NCI-H1105 (cell line): ENCODE results near the gene DPP6.

Source experiments
- DNase-seq: peaks from one replicate; lab custom pipeline; 2025; lab: John Stamatoyannopoulos, UW

DPP6 gene

GRCh38 chr7:154699417-154699816 lies 647.2 kb downstream of the DPP6 start:
- DNase-seq = no peak

DNA sequence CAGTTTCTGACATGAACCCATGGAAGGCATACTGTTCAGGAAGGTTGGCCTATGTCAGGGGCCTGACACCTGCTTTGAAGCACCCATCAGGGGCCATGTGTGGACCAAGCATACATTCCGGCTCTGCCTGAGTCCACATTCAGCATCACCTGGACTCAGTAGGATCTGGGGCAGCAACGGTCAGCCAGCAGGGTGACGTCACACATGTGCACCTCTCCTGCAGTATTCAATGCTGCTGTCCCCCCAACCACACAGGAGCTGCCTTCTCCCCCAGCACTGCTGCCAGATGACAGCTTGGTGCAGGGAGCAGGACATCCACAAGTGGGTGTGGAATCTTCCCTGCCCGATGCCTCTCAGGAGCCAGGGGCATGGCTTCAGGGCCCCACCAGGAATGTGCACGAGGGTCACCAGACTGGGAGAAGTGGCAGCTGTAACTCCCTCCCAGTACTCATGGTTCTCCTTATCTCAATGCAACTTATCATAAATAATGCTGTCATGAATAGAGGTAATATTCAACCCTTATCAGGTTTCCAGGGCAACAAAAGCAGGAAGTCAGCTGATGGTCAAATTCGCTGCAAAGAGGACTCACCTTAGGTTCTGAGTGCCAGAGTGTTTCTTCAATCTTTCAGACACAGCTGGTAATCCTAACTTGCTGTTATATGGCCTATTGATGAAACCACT lies 657.8 kb downstream of the DPP6 start:
- no peak for DNase-seq

GRCh38 chr7:154720016-154720415 lies 667.8 kb downstream of the DPP6 start:
- peak; percentile 81 for DNase-seq

DNA sequence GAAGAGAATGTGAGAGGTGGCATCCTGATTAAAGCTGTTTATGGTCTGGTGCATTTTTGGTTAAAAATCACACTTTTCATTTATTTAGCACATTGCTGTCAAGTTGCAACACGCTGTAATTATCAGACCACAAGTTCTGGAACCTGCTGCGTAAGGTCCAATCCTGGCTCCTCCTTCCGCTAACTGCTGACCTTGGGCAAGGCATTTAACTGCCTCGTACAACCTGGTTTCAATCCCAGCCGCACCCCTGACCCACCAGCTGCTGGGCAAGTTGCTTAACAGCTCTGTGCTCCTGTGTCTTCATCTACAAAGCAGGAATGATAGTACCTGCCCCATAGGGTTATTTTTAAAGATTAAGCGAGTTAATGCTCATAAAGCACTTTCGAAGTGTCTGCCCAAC lies 668.9 kb downstream of the DPP6 start:
- no peak for DNase-seq

GRCh38 chr7:154726368-154726767 lies 674.2 kb downstream of the DPP6 start:
- no peak for DNase-seq

DNA sequence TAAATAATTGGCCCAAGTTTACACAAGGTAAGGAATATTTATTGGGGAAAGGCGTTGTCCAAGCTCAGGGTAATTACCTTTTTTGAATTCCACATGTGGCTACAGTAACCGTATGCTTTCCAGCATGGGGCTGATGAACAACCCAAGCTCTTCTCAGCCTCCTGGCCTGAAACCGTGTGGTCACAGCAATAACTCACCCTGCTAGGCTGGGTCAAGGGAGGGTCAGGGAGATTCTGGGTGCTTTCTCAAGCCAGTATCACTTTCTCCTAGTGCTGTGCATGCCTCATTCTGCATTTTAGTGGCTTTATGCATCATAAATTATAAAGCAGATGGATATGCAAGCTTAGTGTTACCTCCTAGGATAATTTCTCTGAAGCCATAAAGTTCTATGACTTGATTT lies 676.9 kb downstream of the DPP6 start:
- no peak for DNase-seq

GRCh38 chr7:154735766-154736165 lies 683.6 kb downstream of the DPP6 start:
- DNase-seq = no peak

- no peak for DNase-seq
These were observed 684.2 kb downstream of the DPP6 start for GRCh38 chr7:154736389-154736788.

GRCh38 chr7:154738216-154738615 lies 686.0 kb downstream of the DPP6 start:
- no peak for DNase-seq

DNA sequence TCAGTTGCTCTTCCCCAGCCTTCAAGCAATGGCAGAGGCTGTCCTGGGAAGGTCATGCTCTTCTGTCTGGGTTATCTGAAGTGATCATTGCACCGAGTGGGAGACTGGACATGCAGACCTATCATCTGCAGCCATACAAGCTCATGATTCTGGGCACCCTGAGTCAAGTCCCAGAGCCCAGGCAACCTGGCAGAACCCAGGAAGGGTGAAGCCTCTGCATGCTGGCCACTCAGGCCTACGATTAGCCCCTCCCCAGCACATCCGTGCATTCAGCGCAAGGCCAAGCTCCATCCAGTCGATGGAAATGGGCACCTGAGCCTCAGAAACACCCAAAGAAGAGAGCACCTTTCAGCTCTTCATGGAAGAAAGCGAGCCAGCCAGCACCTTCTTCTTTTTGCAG lies 688.9 kb downstream of the DPP6 start:
- DNase-seq = no peak

DNA sequence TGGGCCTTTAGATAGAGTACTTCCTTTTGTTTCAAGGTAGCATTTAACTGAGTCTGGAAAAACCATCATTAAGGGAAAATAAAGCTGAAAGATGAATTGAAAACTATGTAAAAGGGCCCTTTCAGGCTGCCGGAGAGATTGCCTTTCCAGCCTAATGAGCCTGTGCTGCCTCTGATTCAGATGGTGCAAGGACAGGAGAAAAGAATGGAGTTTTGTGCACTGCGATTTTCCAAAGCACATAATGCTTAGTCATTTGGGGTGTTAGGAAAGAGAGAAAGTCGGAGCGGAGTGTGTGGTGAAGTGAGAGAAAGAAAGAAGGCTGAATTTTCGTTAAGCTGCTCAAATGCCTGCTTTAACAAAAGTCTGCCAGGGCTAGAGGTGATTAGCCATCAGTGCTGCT lies 691.0 kb downstream of the DPP6 start:
- no peak for DNase-seq

GRCh38 chr7:154744256-154744860 lies 692.2 kb downstream of the DPP6 start:
- peak; percentile 30 for DNase-seq

DNA sequence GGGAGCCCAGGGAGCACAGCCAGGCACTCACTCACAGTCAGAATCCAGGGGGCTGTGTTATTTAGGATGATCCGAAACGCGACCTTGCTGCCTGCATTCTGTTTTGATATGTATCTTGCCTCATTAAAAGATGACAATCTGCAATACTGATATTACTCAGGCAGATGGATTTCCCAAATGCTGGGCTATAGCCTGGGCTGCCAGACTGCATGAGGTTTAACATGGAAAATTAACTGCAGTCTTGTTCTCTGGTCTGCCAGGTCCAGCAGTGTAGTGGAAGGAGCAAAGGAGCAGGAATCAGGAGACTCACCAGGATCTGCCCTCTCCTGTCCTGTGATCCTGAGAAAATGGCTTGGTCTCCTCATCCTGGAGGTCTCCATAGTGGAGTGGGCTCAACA lies 692.7 kb downstream of the DPP6 start:
- DNase-seq = no peak

GRCh38 chr7:154746571-154747360 lies 694.6 kb downstream of the DPP6 start:
- no peak for DNase-seq

- no peak for DNase-seq
These were observed 696.0 kb downstream of the DPP6 start for GRCh38 chr7:154748089-154748786.

DNA sequence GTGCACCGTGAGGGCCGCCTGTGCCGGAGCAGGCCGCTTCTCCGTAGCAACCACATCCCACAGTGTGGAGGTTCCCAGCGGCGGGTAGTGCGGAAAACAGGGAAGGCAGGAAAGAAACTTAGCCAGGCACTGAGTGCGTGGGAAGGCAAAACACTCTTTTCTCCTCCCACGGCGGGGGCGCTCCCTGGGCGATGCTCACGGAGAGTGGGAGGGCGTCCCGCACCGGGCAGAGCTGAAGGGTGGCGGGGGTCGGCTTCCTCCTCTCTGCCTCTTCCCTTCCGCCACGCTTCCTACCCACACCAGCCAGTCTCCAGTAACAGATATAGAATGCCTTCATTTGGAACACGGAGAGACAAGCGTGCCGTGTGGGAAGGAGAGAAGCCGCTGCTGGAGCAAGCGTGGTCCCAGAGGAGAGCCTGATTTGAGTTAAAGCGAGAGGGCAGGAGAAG lies 698.2 kb downstream of the DPP6 start:
- no peak for DNase-seq

- no peak for DNase-seq
These were observed 701.0 kb downstream of the DPP6 start for GRCh38 chr7:154753226-154753625.

GRCh38 chr7:154757756-154758155 lies 705.6 kb downstream of the DPP6 start:
- no peak for DNase-seq

DNA sequence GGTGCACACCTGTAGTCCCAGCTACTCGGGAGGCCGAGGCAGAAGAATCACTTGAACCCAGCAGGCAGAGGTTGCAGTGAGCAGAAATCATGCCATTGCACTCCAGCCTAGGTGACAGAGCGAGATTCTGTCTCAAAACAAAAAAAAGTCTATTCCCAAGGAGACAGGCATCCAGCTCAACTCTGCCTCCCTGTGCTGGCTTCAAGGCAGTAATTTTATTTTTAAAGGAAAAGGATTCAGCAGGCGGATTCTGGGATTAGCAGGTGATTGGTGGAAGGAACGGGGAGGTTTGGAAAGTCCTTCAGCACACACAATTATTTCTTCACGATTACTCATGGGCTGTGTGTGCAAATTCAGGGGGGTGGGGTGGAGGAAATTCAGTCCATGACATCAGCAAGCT lies 707.8 kb downstream of the DPP6 start:
- DNase-seq = no peak

- no peak for DNase-seq
These were observed 712.9 kb downstream of the DPP6 start for GRCh38 chr7:154765118-154765517.

DNA sequence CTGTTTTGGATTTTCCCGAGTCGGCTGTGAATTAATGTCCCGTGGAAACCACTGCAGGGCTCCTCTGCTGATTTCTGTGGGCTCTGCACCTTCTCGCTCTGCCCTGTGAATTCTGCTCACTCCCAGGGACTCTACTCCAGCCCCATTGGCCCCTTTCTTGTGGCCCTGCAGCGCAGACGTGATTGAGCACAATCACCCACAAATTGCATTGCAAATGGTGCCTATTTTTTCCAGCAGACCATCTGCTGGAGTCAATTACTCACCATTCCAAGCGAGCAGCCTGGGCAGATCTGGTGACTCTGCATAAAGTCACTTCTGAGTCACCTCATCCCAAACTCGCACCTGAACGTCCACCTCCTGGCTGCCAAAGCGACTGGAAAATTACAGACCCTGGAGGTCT lies 714.9 kb downstream of the DPP6 start:
- DNase-seq = no peak

DNA sequence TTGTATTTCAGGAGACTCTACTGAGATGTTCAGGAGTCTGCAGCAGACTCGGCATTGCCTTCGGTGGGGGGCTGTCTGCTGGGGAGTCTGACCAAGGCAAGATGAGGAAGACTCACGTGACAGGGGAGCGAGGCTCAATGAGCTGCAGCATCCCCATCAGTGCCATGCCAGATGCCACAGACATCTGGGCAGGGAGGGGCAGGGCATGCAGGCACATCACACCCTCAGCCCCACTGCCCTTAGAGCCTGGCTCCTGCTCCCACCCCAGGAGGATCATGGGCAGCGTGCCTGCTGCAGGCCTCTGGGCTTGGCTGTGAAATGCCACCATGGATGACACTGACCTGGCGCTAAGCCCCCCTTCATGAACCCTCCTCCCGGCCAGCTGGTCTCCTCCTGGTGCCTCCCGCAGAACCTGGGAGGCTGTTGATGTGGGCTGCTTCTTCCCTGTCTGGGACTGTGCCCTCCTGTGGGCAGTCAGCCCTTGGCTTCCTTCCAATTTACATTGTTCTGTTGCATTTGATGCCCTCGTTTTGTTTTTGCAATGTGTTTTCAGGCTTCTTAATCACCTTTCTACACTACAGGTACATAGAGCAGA lies 715.7 kb downstream of the DPP6 start:
- DNase-seq = peak; percentile 5
